OCI-LY7 (cell line): Measurements from ENCODE around the gene VPS35.

Source experiments
- CTCF ChIP-seq: fragments of 200-600 bp; sonication (generic); conservative IDR thresholded peaks from 2 replicates; pipeline ENCODE4 v1.5.1; 2014; ENCODE audit warnings: mild to moderate bottlenecking, antibody characterized with exemption, low read length, moderate library complexity, mixed read lengths
- EZH2phosphoT487 ChIP-seq: fragments of 200-600 bp; sonication (generic); IDR thresholded peaks from 2 replicates; pipeline ENCODE4 v1.6.1; 2018; ENCODE audit warnings: low read depth, borderline replicate concordance, mild to moderate bottlenecking, mixed run types, antibody characterized with exemption, low read length, moderate library complexity, mixed read lengths

GRCh38 chr16:46730126-46730525 lies 41.1 kb upstream of the VPS35 start:
- TF ChIP-seq CTCF (no peak), EZH2phosphoT487 (no peak)
